SH-SY5Y (cell line): ENCODE data around the gene KCNJ10.

ENCODE experiments used
- GATA2 ChIP-seq: IDR thresholded peaks from 2 replicates; pipeline ENCODE4 v1.6.1; 2011; ENCODE audit warnings: mild to moderate bottlenecking, low read depth, low read length
- GATA3 ChIP-seq: IDR thresholded peaks from 2 replicates; pipeline ENCODE4 v1.6.1; 2011; ENCODE audit warnings: low read depth, mild to moderate bottlenecking, low read length, moderate library complexity

DNA sequence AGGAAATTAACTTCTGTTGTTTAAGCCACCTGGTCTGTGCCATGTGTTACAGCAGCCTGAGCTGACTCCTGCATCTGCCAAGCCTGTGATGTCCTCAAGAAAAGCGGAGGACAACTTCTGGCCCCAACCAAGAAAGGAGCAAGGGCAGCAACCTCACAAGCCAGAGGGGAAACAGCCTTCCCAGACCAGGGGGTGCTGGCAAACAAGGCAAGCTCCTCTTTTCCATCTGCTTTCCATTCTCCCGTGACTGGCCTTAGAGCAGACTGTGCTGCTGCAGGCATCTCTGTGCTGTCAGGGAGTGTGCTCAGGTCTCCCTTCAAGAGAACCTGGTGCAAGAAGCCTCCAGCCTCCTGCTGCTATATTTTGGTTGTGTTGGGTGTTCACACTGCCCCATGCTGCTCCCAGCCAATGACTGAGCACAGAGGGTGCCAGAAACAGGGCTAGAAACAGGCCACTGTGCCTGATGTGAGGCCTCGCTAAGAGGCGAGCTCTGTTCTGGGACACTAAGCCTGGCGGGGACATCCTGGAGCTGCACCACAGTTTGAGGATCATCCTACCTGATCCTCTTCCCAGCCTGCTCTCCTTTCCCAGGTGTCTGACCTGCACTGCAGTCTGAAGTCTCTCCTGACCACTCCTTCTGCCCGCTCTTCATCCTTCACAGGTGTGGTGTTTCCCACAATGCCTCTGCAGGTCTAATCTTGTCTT, 88.5 kb downstream of the KCNJ10 start:
- TF ChIP-seq GATA3 (no peak), GATA2 (no peak)
